PFSK-1 (cell line): Measurements from ENCODE around the gene TIAL1.

Source experiments
- FOXP2 ChIP-seq: optimal IDR thresholded peaks from 2 replicates; pipeline ENCODE3; 2011; ENCODE audit warnings: borderline replicate concordance, control low read depth, inconsistent platforms; ENCODE audit not compliant: insufficient read depth; ENCODE audit errors: extremely low read length, extremely low read depth
- POLR2AphosphoS5 ChIP-seq: IDR thresholded peaks from 2 replicates; pipeline ENCODE4 v1.6.1; 2012; ENCODE audit warnings: low read depth, mild to moderate bottlenecking, control low read depth, low read length, moderate library complexity
- REST ChIP-seq, 2 experiments: IDR thresholded peaks; 2 replicates each; pipeline versions ENCODE4 v1.6.1 to v1.8.0; 2011 to 2012; ENCODE audit warnings: low read depth in 2 of 2, low read length in 2 of 2, control low read depth in 1 of 2, inconsistent platforms in 1 of 2, mild to moderate bottlenecking in 1 of 2, moderate library complexity in 1 of 2; ENCODE audit not compliant: insufficient read depth in 1 of 2
- SIN3A ChIP-seq: IDR thresholded peaks from 2 replicates; pipeline ENCODE4 v1.6.1; 2012; ENCODE audit warnings: mild to moderate bottlenecking, low read length, moderate library complexity, borderline replicate concordance; ENCODE audit not compliant: insufficient read depth
- TAF1 ChIP-seq: IDR thresholded peaks from 2 replicates; pipeline ENCODE4 v1.6.1; 2012; ENCODE audit warnings: low read length, control low read depth, borderline replicate concordance; ENCODE audit not compliant: insufficient read depth

The TIAL1 gene

GRCh38 chr10:119535305-119535704 is 61.5 kb downstream of the TIAL1 start:
- TF ChIP-seq REST (IDR thresholded peaks at IDR 0.05; ENCODE audit: insufficient read depth in 1 of 2, low read depth in 2 of 2, low read length in 2 of 2) (no peak), SIN3A (no peak), TAF1 (no peak), POLR2AphosphoS5 (no peak), FOXP2 (no peak)

GRCh38 chr10:119533473-119533872 is 63.3 kb downstream of the TIAL1 start:
- TF ChIP-seq FOXP2: no peak
- TF ChIP-seq TAF1: no peak
- TF ChIP-seq SIN3A: no peak
- no peak for TF ChIP-seq POLR2AphosphoS5
- TF ChIP-seq REST (IDR thresholded peaks at IDR 0.05; ENCODE audit: insufficient read depth in 1 of 2, low read depth in 2 of 2, low read length in 2 of 2): no peak

- no peak for TF ChIP-seq REST (IDR thresholded peaks at IDR 0.05; ENCODE audit: insufficient read depth in 1 of 2, low read depth in 2 of 2, low read length in 2 of 2)
- TF ChIP-seq TAF1: no peak
- TF ChIP-seq FOXP2: no peak
- TF ChIP-seq POLR2AphosphoS5: no peak
- no peak for TF ChIP-seq SIN3A
Measured at GRCh38 chr10:119531067-119531466, 65.7 kb downstream of the TIAL1 start.

- TF ChIP-seq SIN3A (no peak), TAF1 (no peak), FOXP2 (no peak), REST (IDR thresholded peaks at IDR 0.05; ENCODE audit: insufficient read depth in 1 of 2, low read depth in 2 of 2, low read length in 2 of 2) (no peak), POLR2AphosphoS5 (no peak)
Measured at GRCh38 chr10:119526621-119527592, 69.9 kb downstream of the TIAL1 start.
